GM18511 (cell line): ENCODE results near the gene GATA5.

ENCODE experiments used
- ATAC-seq: cut with Tn5 transposase; IDR thresholded peaks from one replicate; pipeline ENCODE4 v1.9.1; 2021; ENCODE audit warnings: mild to moderate bottlenecking, moderate library complexity; ENCODE audit not compliant: unreplicated experiment

GATA5 gene

GRCh38 chr20:62488470-62488869 is 12.7 kb upstream of the GATA5 start:
- no peak for ATAC-seq

- ATAC-seq = no peak
Measured at GRCh38 chr20:62487561-62488354, 12.0 kb upstream of the GATA5 start.

- ATAC-seq = no peak
Measured at GRCh38 chr20:62487118-62487517, 11.3 kb upstream of the GATA5 start.

GRCh38 chr20:62486484-62486883 is 10.7 kb upstream of the GATA5 start:
- ATAC-seq = no peak

GRCh38 chr20:62485701-62486089 is 9.9 kb upstream of the GATA5 start:
- no peak for ATAC-seq

DNA sequence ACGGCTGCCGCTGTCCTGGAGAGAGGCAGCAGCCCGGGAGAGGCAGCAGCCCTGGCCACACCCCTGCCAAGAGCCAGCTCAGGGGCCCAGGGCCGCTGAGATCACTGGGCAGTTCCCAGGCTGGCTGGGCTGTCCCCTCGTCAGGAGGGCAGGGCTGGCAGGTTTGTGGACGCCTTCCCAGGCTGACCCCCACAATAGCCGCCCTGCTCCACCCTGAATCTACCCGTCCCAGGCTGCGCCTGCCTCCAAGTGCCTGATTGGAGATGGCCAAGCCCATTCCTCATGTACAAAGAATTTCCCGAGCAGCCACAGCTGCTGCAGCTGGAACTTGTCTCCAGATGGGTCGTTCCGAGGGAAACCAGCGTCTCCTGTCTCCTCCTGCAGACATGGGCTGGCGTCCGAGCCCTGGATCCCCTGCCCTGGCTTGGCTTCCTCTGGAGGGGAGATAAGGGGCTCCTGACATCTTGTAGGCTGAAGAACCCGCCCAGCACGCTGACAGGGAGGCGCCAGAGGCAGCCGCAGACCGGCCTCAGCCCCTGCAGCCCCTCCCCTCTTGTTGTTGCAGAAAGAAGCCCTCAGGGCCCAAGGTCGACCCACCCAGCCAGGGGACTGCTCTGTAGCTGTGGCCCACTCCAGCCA is 9.4 kb upstream of the GATA5 start:
- no peak for ATAC-seq

DNA sequence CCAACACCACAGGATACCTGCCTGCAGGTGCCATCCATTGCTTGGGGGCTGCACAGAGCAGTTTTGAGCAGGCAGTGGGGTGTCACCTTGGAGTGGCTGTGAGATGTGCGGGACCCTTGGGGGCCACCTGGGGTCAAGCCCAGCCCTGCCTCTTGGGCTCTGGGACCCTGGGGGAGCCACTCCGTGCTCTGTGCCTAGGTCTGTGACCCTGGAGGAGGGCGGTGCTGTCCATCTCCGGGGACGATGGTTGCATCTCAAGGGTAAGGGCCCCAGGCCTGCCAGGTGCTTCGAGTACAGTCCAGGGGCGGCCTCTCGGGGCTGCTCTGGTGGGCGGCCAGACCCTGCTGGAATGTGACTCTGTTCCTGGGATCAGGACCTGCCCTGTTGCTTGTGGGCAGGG is 8.7 kb upstream of the GATA5 start:
- no peak for ATAC-seq

GRCh38 chr20:62483613-62484458 is 8.0 kb upstream of the GATA5 start:
- no peak for ATAC-seq

DNA sequence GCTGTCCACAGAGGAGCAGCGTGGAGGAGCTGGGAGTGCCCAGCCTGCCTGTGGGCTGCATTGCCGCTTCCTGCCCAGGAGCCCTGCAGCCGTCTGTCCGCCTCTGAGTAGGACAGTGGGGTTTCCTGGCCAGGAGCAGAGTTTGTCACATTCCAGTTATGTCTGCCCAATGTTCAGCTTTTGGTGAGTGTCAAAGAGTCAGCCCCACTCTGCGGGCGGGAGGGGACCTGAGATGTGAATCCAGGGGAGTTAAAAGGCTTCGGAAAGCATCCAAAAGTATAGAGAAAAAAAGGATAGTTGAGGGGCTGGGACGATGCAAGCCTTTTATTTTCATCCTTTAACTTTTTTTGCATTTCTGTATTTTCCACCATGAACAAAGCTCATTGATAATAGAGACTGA is 7.2 kb upstream of the GATA5 start:
- ATAC-seq = no peak

- no peak for ATAC-seq
Measured at GRCh38 chr20:62482146-62482809, 6.5 kb upstream of the GATA5 start.

DNA sequence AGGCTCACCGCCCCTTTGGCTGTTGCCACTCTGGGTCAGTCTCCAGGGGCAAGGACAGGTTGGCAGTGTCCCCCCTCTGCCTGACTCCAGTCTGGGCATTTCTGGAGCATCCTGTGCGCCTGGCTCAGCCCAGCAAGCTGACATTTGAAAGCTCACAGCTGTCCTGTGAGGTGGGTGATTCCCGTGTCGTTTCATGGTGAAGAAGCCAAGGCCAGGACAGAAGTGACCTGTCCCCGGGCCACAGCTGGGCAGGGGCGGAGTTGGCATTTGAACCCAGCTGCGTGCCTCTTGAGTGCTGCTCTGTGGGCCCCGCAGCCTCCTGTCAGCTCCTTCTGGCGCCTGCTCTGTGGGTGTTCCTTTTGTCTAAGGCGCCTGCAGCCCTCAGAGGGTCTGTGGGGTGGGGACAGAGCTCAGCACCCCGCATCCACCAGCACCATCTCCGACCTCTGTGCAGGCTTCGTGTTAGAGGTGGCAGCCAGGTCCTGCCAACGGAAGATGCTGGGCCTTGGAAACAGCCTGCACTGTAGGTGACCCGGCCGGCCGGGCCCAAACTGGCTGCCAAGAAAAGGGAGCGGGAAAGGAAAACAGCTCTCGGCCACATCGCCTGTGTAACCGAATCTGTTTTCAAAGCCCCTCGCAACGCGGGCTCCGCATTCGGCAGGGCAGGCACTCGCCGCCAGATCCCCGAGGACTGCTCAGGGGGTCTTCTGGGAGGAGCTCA is 5.8 kb upstream of the GATA5 start:
- no peak for ATAC-seq

DNA sequence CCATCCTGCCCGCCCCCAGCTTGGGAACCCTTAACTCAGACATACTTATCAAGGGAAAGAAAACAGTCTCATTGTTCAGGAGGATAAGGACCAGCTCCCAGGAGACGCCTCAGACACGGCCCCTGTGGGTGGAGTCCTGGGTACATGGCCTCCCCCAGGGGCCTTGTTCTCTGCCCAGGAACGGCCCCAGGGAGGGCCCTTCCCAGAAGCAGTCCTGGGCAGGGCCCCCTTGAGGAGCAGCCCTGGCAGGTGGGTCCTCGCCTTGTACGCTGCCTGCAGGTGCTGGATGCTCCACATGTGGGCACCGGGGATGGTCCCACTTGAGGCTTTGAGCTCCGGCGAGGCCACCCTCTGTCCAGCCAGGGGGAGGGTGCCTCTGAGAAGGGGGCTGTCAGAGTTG is 4.5 kb upstream of the GATA5 start:
- ATAC-seq = no peak

DNA sequence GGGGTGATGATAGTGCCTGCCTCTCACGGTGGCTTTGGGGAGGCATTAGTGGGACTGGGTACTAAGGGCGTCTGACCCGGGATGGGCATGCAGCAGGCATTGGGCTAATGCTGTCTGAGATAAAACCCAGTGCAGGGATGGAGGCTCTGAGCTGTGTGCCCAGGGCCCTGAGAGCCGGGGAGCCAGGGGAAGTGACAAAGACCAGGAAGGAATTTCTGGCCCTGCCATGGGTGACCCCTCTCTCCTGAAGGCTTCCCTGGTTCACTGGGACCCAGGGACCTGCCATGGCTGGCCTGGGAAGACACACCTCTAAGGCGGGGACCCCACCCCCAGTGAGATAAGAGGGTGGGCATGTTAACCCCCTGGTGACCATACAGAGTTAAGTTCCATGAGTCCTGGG is 3.9 kb upstream of the GATA5 start:
- ATAC-seq = no peak

GRCh38 chr20:62479156-62479555 is 3.4 kb upstream of the GATA5 start:
- no peak for ATAC-seq

- ATAC-seq = no peak
Measured at GRCh38 chr20:62477669-62478455, 2.1 kb upstream of the GATA5 start.

GRCh38 chr20:62476056-62476838 is 452 bp upstream of the GATA5 start:
- no peak for ATAC-seq

GRCh38 chr20:62475027-62475771 is 596 bp downstream of the GATA5 start:
- no peak for ATAC-seq

- no peak for ATAC-seq
Measured at GRCh38 chr20:62474604-62475026, 1.2 kb downstream of the GATA5 start.
